Stimulated activated CD8-positive, alpha-beta memory T cell treated with anti-CD3 and anti-CD28 coated beads, Interleukin-4, amount 100 ng/mL, for 1 hour (primary cell): ENCODE results near the gene FMN2.
"Not testable (repeated sequence)": the region's sequence is repeated elsewhere in the genome, so short reads cannot be mapped to it uniquely, and the experiment has no call there.

Experiments used
- DNase-seq, 2 donors: peaks; one replicate each; pipeline ENCODE4 v3.0.0-alpha.2; 2020; ENCODE audit warnings: low read depth in 2 of 2, low spot score in 1 of 2

FMN2 gene

GRCh38 chr1:240295811-240296210 lies 204.1 kb downstream of the FMN2 start:
- DNase-seq = no peak

DNA sequence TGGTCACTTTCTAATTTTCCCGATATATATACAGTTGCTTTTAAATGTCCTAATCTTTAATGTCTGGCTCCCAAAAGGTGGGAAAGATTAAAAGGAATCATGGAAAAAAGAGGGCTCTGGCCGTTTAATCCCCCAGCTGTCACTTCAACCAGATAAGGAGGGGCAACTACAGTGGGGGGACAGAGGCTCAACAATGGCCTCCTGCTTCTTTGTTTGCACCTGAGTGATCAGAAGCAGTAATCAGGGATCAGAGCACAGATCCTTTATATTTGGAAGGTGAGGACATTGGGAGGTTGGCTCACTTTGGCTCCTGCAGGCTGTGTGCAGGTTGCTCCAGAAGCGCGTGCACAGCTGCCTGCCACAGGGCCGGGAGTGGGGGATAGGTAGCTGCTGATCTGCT lies 212.8 kb downstream of the FMN2 start:
- no peak for DNase-seq

DNA sequence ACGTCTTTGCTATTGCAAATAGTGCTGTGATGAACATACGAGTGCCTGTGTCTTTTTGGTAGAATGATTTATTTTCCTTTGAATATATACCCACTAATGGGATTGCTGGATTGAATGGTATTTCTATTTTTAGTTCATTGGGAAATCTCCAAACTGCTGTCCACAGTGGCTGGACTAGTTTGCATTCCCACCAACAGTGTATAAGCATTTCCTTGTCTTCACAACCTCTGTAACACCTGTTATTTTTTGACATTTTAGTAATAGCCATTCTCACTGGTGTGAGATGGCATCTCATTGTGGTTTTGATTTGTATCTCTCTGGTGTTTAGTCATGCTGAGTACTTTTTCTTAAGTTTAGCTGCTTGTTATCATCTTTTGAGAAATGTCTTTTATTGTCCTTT lies 215.0 kb downstream of the FMN2 start:
- DNase-seq = no peak

- DNase-seq = no peak
Measured at GRCh38 chr1:240308096-240308495, 216.4 kb downstream of the FMN2 start.

DNA sequence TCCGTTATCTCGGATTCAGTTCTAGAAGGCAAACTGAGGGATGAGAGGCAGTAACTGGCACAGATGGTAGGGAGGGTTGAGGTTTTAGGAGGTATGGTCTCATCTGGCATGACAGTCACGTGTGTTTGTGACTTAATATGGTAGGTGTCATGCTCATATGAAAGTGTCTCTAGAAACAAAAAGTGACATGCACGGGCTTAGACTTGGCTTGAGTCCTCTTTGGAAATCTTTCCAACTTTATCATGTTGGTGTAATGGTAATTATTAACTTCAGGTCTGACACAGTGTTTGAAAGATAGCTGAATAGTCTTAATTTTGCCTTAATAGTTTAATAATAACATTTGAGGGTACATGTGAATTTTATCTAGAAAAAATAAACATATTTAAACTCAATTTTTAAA lies 218.1 kb downstream of the FMN2 start:
- DNase-seq = no peak

- DNase-seq = no peak
Measured at GRCh38 chr1:240310226-240310925, 218.7 kb downstream of the FMN2 start.

GRCh38 chr1:240312872-240313271 lies 221.2 kb downstream of the FMN2 start:
- no peak for DNase-seq

- DNase-seq = no peak
Measured at GRCh38 chr1:240314845-240315801, 223.4 kb downstream of the FMN2 start.

GRCh38 chr1:240319998-240320397 lies 228.3 kb downstream of the FMN2 start:
- DNase-seq = no peak

DNA sequence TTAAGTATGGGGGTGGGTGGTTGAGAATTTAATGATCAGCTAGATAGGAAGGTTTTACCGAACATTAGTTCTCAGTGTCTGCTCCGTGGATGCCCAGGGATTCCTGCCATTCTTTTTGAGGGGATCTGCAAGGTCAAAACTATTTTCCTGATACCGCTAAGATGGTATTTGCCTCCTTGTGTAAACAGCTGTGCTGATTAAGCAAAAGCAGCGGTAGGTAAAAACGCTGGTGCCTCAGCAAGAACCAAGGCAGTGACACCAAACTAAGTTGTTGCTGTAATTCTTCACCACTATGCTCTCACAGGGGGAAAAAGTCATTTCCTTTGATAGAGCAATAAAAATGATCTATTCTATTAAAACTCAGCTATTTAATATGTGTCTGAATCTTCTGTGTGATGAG lies 229.0 kb downstream of the FMN2 start:
- DNase-seq = no peak

GRCh38 chr1:240322943-240323342 lies 231.3 kb downstream of the FMN2 start:
- no peak for DNase-seq

- not testable (repeated sequence) for DNase-seq
Measured at GRCh38 chr1:240328382-240328781, 236.7 kb downstream of the FMN2 start.

- DNase-seq = no peak
Measured at GRCh38 chr1:240329443-240329842, 237.8 kb downstream of the FMN2 start.

DNA sequence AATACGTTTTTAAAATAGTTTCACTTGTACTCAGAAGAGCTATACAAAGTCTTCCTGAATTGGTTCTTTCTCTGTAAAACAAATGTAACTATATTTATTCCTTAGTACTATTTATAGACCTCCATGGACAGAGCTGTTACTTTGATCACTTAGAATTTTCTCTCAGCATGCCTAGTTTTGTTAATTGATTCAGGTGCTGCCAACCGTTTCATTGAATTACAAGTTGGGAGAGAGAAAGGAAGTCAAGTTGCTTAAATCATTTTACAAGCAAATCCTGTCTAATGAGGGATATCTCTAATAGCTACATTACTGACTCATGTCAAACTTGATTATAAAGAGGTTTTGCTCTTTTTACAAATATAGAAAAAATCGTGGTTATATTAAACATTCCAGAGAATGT lies 241.0 kb downstream of the FMN2 start:
- no peak for DNase-seq

DNA sequence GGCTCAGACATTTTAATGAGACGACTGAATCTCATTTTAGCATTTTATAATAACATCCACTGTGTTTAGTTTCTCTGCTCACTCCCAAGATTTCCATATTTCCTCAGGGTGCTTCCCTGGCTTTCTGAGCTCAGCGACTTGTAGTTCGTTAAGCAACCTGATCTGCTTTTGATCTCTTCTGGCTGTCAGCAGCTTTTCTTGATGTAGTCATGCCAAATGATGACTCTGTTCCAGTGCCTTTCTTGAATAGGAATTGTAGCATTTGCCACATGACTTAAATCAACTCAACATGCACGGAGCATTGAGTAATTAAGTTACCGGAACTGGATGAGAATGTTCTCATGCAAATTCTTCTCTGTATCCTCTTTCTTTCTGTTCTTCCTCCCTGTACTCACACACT lies 246.1 kb downstream of the FMN2 start:
- no peak for DNase-seq

DNA sequence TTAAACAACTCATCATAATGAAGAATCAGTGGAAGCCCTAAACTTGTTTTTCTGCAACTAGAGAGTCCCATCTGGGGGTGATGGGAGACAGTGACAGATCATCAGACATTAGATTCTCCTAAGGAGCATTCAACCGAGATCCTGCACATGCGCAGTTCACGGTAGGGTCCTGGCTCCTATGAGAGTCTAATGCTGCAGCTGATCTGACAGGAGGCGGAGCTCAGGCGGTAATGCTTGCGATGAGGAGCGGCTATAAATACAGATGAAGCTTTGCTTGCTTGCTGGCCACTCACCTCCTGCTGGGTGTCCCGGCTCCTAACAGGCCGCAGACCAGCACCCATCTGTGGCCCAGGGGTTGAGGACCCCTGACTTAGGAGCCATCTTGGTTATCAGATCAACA lies 247.2 kb downstream of the FMN2 start:
- DNase-seq = no peak

GRCh38 chr1:240341365-240342250 lies 249.9 kb downstream of the FMN2 start:
- no peak for DNase-seq

DNA sequence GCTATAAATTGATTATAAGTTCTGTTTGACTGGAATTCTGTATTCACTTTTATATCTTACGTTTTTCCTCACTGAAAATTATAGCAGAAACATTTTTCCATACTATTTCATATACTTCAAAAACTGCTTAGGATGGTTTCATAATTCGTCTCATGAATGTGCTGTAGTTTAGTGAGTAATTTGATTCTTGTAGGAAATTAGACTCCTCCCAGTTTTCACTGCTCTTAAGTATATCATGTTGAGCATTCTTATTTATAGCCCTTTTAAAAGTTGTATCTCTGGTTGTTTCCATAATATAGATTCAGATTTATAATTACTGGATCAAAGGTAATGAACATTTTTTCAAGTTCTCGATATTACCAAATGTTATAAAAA lies 250.6 kb downstream of the FMN2 start:
- no peak for DNase-seq

DNA sequence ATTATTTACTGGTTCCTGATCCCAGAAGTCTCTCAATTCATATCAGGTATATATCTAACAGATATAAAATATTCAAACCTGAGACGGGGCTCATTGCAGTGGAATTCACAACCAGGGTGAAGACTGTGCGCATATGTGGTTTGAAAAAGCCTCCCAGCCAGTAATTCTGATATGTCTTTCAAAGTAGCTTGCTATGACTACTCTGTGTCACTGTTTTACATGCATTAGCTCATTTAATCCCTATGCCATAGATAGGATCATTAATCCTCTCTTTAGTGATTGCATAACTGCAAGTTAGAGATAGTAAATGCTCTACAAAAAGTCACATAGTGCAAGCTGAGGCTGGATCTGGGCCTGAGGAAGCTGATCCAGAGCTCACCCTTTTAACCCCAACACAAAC lies 251.4 kb downstream of the FMN2 start:
- DNase-seq = no peak

- DNase-seq = no peak
Measured at GRCh38 chr1:240343966-240344365, 252.3 kb downstream of the FMN2 start.

GRCh38 chr1:240344918-240345317 lies 253.2 kb downstream of the FMN2 start:
- DNase-seq = no peak
